ENCODE results near the gene MIA2. TPM values are rescaled to one million over a fixed set of nuclear protein-coding genes. Genes with fewer than 3 reads are reported as not detected.

The MIA2 gene
- total and polyA plus RNA-seq, 9 of the 15 experiments (the other 6 are each of a cell fraction or from before 2014, with no cell fraction given), result 6.0 to 21.8 (median 12.8) TPM

- TF ChIP-seq ZNF318 (IDR thresholded peaks at IDR 0.05; ENCODE audit: borderline replicate concordance in 1 of 2, low read depth in 1 of 2), result no peak
- 0 out of 2 replicates have a peak, but pooled peaks have one; percentile 17 for TF ChIP-seq ZNF592 (IDR thresholded peaks at IDR 0.05)
- peak; percentile 57 for TF ChIP-seq CHD1 (IDR thresholded peaks at IDR 0.05; ENCODE audit: low read length)
- TF ChIP-seq SIN3A (IDR thresholded peaks at IDR 0.05; ENCODE audit: borderline replicate concordance in 2 of 2, control insufficient read depth in 1 of 2, low read depth in 2 of 2, low read length in 2 of 2), result no peak
- no peak for TF ChIP-seq ZNF75A (CRISPR knock-in tag; IDR thresholded peaks at IDR 0.05)
- no peak for TF ChIP-seq HEY1 (CRISPR knock-in tag; IDR thresholded peaks at IDR 0.05; ENCODE audit: borderline replicate concordance)
- TF ChIP-seq IFI16 (CRISPR knock-in tag; IDR thresholded peaks at IDR 0.05), result no peak
- 0 out of 4 replicates have a peak, but pooled peaks of 1 of the 2 experiments have one; percentile 10 for TF ChIP-seq UBTF (IDR thresholded peaks at IDR 0.05; ENCODE audit: borderline replicate concordance in 1 of 2, low read depth in 2 of 2, low read length in 2 of 2)
- no peak for TF ChIP-seq ZNF668 (CRISPR knock-in tag; IDR thresholded peaks at IDR 0.05)
Measured at GRCh38 chr14:39266525-39266870, 32.8 kb downstream of the MIA2 start (continued).
